SK-N-SH (cell line): ENCODE results near the gene C20orf141. TPM values are rescaled to one million over a fixed set of nuclear protein-coding genes. Genes with fewer than 3 reads are reported as not detected.

ENCODE experiments used
- CTCF ChIA-PET: fragments of 300-600, 350-600 bp; formaldehyde crosslinking; extraction: SDS; loops from one replicate; lab custom pipeline; 2021; lab: Yijun Ruan, JAX
- POLR2A ChIA-PET: fragments of 350-600 bp; sonication (Branson Sonifier 250); formaldehyde crosslinking; extraction: SDS; loops from one replicate; lab custom pipeline; 2020; ENCODE audit warnings: antibody characterized with exemption, inconsistent platforms; lab: Yijun Ruan, JAX
- DNase-seq: peaks from one replicate; pipeline ENCODE4 v3.0.0; 2012
- H2AFZ ChIP-seq: fragments of 200-600 bp; sonication (generic); 2 replicates; pipeline ENCODE4 v1.8.1; 2016; ENCODE audit warnings: antibody characterized with exemption, mild to moderate bottlenecking, low read depth
- H3F3A ChIP-seq: fragments of 200-600 bp; sonication (generic); replicated peaks from 2 replicates; pipeline ENCODE3; 2016; ENCODE audit warnings: antibody characterized with exemption, mild to moderate bottlenecking; ENCODE audit not compliant: insufficient read depth
- H3K27ac ChIP-seq, 2 experiments: fragments of 200-500 bp in 1 of 2; fragments of 200-600 bp in 1 of 2; sonication (Bioruptor generic) in 1 of 2; sonication (generic), shearing (Covaris generic) in 1 of 2; 2 replicates each; pipeline versions ENCODE4 v1.5.1 to v1.6.1; 2014 to 2016; ENCODE audit warnings: low read depth in 2 of 2, inconsistent platforms in 1 of 2, low read length in 1 of 2, mild to moderate bottlenecking in 1 of 2, mixed read lengths in 1 of 2
- H3K27me3 ChIP-seq: fragments of 200-600 bp; sonication (generic), shearing (Covaris generic); 2 replicates; pipeline ENCODE4 v1.6.1; 2016; ENCODE audit warnings: mixed run types; ENCODE audit not compliant: insufficient read depth
- H3K36me3 ChIP-seq, 2 experiments: fragments of 200-500 bp in 1 of 2; fragments of 200-600 bp in 1 of 2; sonication (Bioruptor generic) in 1 of 2; sonication (generic) in 1 of 2; replicated peaks in 1 of 2; 2 replicates each; pipeline versions ENCODE3 to v1.5.1; 2014 to 2016; ENCODE audit warnings: low read length in 1 of 2, mild to moderate bottlenecking in 1 of 2; ENCODE audit not compliant: insufficient read depth in 2 of 2, control insufficient read depth in 1 of 2
- H3K4me1 ChIP-seq, 2 experiments: fragments of 200-500 bp in 1 of 2; fragments of 200-600 bp in 1 of 2; sonication (Bioruptor generic) in 1 of 2; sonication (generic), shearing (Covaris generic) in 1 of 2; 2 replicates each; pipeline versions ENCODE4 v1.5.1 to v1.6.1; 2014 to 2016; ENCODE audit warnings: low read depth in 1 of 2, low read length in 1 of 2, mixed run types in 1 of 2; ENCODE audit not compliant: insufficient read depth in 2 of 2, control insufficient read depth in 1 of 2
- H3K4me2 ChIP-seq: fragments of 200-600 bp; sonication (generic), shearing (Covaris generic); 2 replicates; pipeline ENCODE4 v1.6.1; 2017; ENCODE audit warnings: mixed run types
- H3K4me3 ChIP-seq, 2 experiments: fragments of 200-500 bp in 1 of 2; fragments of 200-600 bp in 1 of 2; sonication (Bioruptor generic) in 1 of 2; sonication (generic), shearing (Covaris generic) in 1 of 2; 2 replicates each; pipeline versions ENCODE4 v1.5.1 to v1.8.1; 2014 to 2016; ENCODE audit warnings: low read depth in 2 of 2, inconsistent platforms in 1 of 2, low read length in 1 of 2, mild to moderate bottlenecking in 1 of 2, mixed read lengths in 1 of 2, moderate library complexity in 1 of 2
- H3K79me2 ChIP-seq: fragments of 200-600 bp; sonication (generic); 2 replicates; pipeline ENCODE4 v1.8.1; 2017; ENCODE audit warnings: mild to moderate bottlenecking; ENCODE audit not compliant: insufficient read depth
- H3K9ac ChIP-seq: fragments of 200-600 bp; sonication (generic); 2 replicates; pipeline ENCODE4 v1.6.1; 2017; ENCODE audit warnings: mixed run types
- H3K9me2 ChIP-seq: fragments of 200-600 bp; sonication (generic); 2 replicates; pipeline ENCODE4 v1.6.1; 2017; ENCODE audit warnings: mixed run types
- H3K9me3 ChIP-seq: fragments of 200-600 bp; sonication (generic); 2 replicates; pipeline ENCODE4 v1.6.1; 2017; ENCODE audit warnings: mixed run types, mild to moderate bottlenecking, moderate library complexity
- H4K20me1 ChIP-seq: fragments of 200-600 bp; sonication (generic); 2 replicates; pipeline ENCODE4 v1.6.1; 2017; ENCODE audit warnings: mild to moderate bottlenecking, mixed run types; ENCODE audit not compliant: insufficient read depth
- CHD2 ChIP-seq: fragments of 150-350 bp; IDR thresholded peaks from 2 replicates; pipeline ENCODE4 v1.6.1; 2018; ENCODE audit warnings: low read length; ENCODE audit not compliant: partially characterized antibody
- ELF1 ChIP-seq: IDR thresholded peaks from 2 replicates; pipeline ENCODE4 v1.4.0; 2012
- EP300 ChIP-seq, 2 experiments: IDR thresholded peaks; 2 replicates each; pipeline versions ENCODE4 v1.4.0 to v1.6.1; 2012; ENCODE audit warnings: borderline replicate concordance in 1 of 2, low read depth in 1 of 2, low read length in 1 of 2
- EZH2phosphoT487 ChIP-seq: fragments of 200-600 bp; sonication (generic); IDR thresholded peaks from 2 replicates; pipeline ENCODE4 v1.6.1; 2017; ENCODE audit warnings: low read depth, mixed run types, mild to moderate bottlenecking, antibody characterized with exemption, moderate library complexity, borderline replicate concordance
- FOSL2 ChIP-seq: IDR thresholded peaks from 2 replicates; pipeline ENCODE4 v1.4.0; 2012; ENCODE audit warnings: low read depth, mild to moderate bottlenecking, moderate library complexity, borderline replicate concordance
- FOXJ3 ChIP-seq: sonication (generic); formaldehyde crosslinking; IDR thresholded peaks from 2 replicates; pipeline ENCODE4 v1.5.1; 2020; ENCODE audit warnings: mild to moderate bottlenecking, missing genetic modification reagents
- FOXM1 ChIP-seq: IDR thresholded peaks from 2 replicates; pipeline ENCODE4 v1.4.0; 2012; ENCODE audit warnings: low read depth, mild to moderate bottlenecking
- GATA2 ChIP-seq: sonication (generic); formaldehyde crosslinking; IDR thresholded peaks from 2 replicates; pipeline ENCODE4 v1.5.0; 2020; ENCODE audit warnings: mild to moderate bottlenecking, missing genetic modification reagents
- MXI1 ChIP-seq: IDR thresholded peaks from 2 replicates; pipeline ENCODE4 v1.6.1; 2012; ENCODE audit warnings: mild to moderate bottlenecking, low read depth, low read length, improper control_type of control experiment
- NFIC ChIP-seq: IDR thresholded peaks from 2 replicates; pipeline ENCODE4 v1.4.0; 2012; ENCODE audit warnings: borderline replicate concordance
- NRF1 ChIP-seq: IDR thresholded peaks from 2 replicates; pipeline ENCODE4 v1.6.1; 2012; ENCODE audit warnings: low read depth, mild to moderate bottlenecking, low read length
- POLR2AphosphoS5 ChIP-seq: IDR thresholded peaks from 2 replicates; pipeline ENCODE4 v1.6.1; 2012; ENCODE audit warnings: low read depth, low read length
- RCOR1 ChIP-seq: fragments of 150-350 bp; IDR thresholded peaks from 2 replicates; pipeline ENCODE4 v1.6.1; 2017; ENCODE audit warnings: antibody characterized with exemption, low read length
- RXRA ChIP-seq: IDR thresholded peaks from 2 replicates; pipeline ENCODE4 v1.4.0; 2012; ENCODE audit warnings: low read depth, mild to moderate bottlenecking, borderline replicate concordance
- SMC3 ChIP-seq: IDR thresholded peaks from 2 replicates; pipeline ENCODE4 v1.6.1; 2012; ENCODE audit warnings: low read depth, low read length, improper control_type of control experiment
- TAF1 ChIP-seq: IDR thresholded peaks from 2 replicates; pipeline ENCODE4 v1.6.1; 2012; ENCODE audit warnings: low read depth, mild to moderate bottlenecking, low read length, moderate library complexity, borderline replicate concordance
- TCF12 ChIP-seq: IDR thresholded peaks from 2 replicates; pipeline ENCODE4 v1.4.0; 2012
- YY1 ChIP-seq: IDR thresholded peaks from 2 replicates; pipeline ENCODE4 v1.4.0; 2012; ENCODE audit warnings: low read depth, mild to moderate bottlenecking
- WGBS: methylation state at CpG from one replicate; pipeline ENCODE4 v1.1.6; 2017; ENCODE audit warnings: low lambda C conversion rate; 5-methylcytosine and 5-hydroxymethylcytosine counted together
- polyA plus RNA-seq, 3 experiments: library from polyadenylated mRNA; depleted of rRNA; stranded (reverse); fragments of >200 nt; gene quantifications; 2 replicates each; pipeline ENCODE4 v1.2.3, GENCODE V29; 2012
- TF ChIP-seq, protein P1 (sequence below): fragments of 150-350 bp; IDR thresholded peaks from 2 replicates; pipeline ENCODE4 v1.6.1; 2016; ENCODE audit warnings: mild to moderate bottlenecking, low read depth, low read length
- TF ChIP-seq, protein P2 (sequence below): IDR thresholded peaks from 2 replicates; pipeline ENCODE4 v1.6.1; 2012; ENCODE audit warnings: mild to moderate bottlenecking, low read depth, low read length, moderate library complexity
- TF ChIP-seq, protein P3 (sequence below): IDR thresholded peaks from 2 replicates; pipeline ENCODE4 v1.4.0; 2012; ENCODE audit warnings: low read depth

The C20orf141 gene
- polyA plus RNA-seq, 1 of the 3 experiments (the other 2 are of a cell fraction): 1.2 TPM

DNA sequence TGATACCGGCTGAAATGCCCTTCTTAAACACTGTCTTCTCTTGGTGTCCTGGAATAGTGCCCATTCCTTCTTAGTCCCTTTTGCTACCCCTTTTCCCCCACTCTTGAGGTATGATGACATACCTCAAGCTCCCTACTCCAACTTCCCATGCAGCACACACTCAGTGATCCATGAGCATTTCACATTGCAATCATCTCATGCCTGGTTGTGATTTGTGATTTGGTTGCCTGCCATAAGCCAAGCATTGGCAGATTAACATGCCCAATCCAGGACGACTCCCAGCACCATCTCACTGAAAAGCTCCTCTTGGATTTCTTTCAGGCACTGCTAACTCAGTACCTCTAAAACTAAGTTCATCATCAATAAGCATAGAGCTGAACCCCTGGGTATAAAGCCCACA is 43.8 kb downstream of the C20orf141 start:
- Histone ChIP-seq H3F3A (no peaks in the 10 kb centered on the region), H4K20me1 (no peaks in the 10 kb centered on the region), H3K27ac (no peak overlapping the region), H3K9me3 (no peaks in the 10 kb centered on the region), H3K79me2 (peaks cover 14% of the 10 kb centered on the region; the same call in 1 of the 2 replicates), H3K4me1 (no peaks in the 10 kb centered on the region), H3K9ac (no peak overlapping the region), H3K36me3 (peaks cover 0 to 25% of the 10 kb centered on the region in 2 experiments), H2AFZ (no peak overlapping the region), H3K27me3 (no peaks in the 10 kb centered on the region), H3K4me3 (no peak overlapping the region), H3K4me2 (no peak overlapping the region), H3K9me2 (no peaks in the 10 kb centered on the region)
- TF ChIP-seq NRF1 (no peak), SMC3 (no peak), EP300 (IDR thresholded peaks at IDR 0.05; ENCODE audit: borderline replicate concordance in 1 of 2, low read depth in 1 of 2, low read length in 1 of 2) (no peak), TAF1 (no peak), MXI1 (no peak), FOSL2 (no peak), RXRA (no peak), NFIC (no peak), POLR2AphosphoS5 (no peak), GATA2 (CRISPR knock-in tag) (no peak), FOXM1 (no peak), TCF12 (no peak), EZH2phosphoT487 (no peak), RCOR1 (no peak), ELF1 (no peak)
- TF ChIP-seq, protein P1, sequence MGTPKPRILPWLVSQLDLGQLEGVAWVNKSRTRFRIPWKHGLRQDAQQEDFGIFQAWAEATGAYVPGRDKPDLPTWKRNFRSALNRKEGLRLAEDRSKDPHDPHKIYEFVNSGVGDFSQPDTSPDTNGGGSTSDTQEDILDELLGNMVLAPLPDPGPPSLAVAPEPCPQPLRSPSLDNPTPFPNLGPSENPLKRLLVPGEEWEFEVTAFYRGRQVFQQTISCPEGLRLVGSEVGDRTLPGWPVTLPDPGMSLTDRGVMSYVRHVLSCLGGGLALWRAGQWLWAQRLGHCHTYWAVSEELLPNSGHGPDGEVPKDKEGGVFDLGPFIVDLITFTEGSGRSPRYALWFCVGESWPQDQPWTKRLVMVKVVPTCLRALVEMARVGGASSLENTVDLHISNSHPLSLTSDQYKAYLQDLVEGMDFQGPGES: no peak
- WGBS: 100% methylated on average over 2 of the region's 2 CpGs
- no peak for DNase-seq
- ChIA-PET POLR2A (no interaction called here), CTCF (interaction anchor here (2.1 kb wide), 1 partner anchor 9 kb away, joined by 8 read pairs; no protein-coding TSS in a partner anchor)

DNA sequence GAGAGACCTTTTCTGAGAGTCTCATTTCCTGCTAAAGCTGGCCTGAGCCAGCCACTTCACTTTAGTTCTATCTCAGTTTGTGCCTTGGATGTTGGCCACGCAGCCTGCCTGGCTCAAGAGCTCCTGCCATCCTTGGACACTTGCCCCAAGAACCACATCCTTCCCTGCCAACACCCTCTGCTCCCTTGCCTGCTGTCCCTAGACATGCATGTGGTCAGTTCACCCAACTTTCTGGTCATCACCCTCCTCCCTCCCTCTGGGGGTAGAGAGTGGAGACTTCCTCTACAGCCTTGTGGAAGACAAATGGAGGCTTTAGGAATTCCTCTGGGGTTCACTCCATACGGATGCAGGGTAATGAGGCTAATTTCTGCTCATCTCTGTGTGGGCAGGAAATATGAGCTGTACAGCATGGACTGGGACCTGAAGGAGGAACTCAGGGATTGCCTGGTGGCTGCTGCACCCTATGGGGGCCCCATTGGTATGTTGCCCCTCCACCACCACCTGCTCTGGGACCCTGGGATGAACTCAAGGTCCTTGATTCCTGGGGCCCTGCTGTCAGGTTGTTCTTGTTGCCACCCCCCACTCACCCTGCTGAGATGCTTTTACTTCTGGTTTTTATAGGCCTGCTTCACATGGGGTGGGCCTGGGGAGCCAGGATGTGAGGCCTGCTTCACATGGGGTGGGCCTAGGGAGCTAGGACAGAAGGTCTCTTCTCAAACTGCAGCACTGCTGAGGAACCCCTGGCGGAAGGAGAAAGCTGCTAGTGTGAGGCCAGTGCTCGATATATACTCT is 44.7 kb downstream of the C20orf141 start:
- H3K4me1 ChIP-seq: no peaks in the 10 kb centered on the region
- H3K9ac ChIP-seq: no peak overlapping the region
- peaks cover 14% of the 10 kb centered on the region; the same call in 1 of the 2 replicates for H3K79me2 ChIP-seq
- H3K36me3 ChIP-seq: peaks cover 0 to 33% of the 10 kb centered on the region in 2 experiments
- POLR2A ChIA-PET: no interaction called here
- no peaks in the 10 kb centered on the region for H3F3A ChIP-seq
- no peak overlapping the region for H3K27ac ChIP-seq
- H3K4me3 ChIP-seq: no peak overlapping the region
- CTCF ChIA-PET: interaction anchor here (1.1 to 2.1 kb wide), 2 partner anchors 7 to 10 kb away, joined by 4 to 8 read pairs; no protein-coding TSS in a partner anchor
- H2AFZ ChIP-seq: no peak overlapping the region
- no peak overlapping the region for H3K4me2 ChIP-seq
- no peaks in the 10 kb centered on the region for H3K9me3 ChIP-seq
- no peaks in the 10 kb centered on the region for H4K20me1 ChIP-seq
- 90% methylated on average over 4 of the region's 4 CpGs for WGBS
- no peak for DNase-seq
- H3K27me3 ChIP-seq: no peaks in the 10 kb centered on the region
- no peaks in the 10 kb centered on the region for H3K9me2 ChIP-seq
- TF ChIP-seq RXRA: no peak
- TF ChIP-seq YY1: no peak
- TF ChIP-seq MXI1: no peak
- no peak for TF ChIP-seq ELF1
- TF ChIP-seq, protein P1: no peak
- TF ChIP-seq, protein P2, sequence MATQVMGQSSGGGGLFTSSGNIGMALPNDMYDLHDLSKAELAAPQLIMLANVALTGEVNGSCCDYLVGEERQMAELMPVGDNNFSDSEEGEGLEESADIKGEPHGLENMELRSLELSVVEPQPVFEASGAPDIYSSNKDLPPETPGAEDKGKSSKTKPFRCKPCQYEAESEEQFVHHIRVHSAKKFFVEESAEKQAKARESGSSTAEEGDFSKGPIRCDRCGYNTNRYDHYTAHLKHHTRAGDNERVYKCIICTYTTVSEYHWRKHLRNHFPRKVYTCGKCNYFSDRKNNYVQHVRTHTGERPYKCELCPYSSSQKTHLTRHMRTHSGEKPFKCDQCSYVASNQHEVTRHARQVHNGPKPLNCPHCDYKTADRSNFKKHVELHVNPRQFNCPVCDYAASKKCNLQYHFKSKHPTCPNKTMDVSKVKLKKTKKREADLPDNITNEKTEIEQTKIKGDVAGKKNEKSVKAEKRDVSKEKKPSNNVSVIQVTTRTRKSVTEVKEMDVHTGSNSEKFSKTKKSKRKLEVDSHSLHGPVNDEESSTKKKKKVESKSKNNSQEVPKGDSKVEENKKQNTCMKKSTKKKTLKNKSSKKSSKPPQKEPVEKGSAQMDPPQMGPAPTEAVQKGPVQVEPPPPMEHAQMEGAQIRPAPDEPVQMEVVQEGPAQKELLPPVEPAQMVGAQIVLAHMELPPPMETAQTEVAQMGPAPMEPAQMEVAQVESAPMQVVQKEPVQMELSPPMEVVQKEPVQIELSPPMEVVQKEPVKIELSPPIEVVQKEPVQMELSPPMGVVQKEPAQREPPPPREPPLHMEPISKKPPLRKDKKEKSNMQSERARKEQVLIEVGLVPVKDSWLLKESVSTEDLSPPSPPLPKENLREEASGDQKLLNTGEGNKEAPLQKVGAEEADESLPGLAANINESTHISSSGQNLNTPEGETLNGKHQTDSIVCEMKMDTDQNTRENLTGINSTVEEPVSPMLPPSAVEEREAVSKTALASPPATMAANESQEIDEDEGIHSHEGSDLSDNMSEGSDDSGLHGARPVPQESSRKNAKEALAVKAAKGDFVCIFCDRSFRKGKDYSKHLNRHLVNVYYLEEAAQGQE: no peak
- TF ChIP-seq CHD2: no peak
- no peak for TF ChIP-seq GATA2 (CRISPR knock-in tag)
- no peak for TF ChIP-seq FOXJ3 (CRISPR knock-in tag)
- TF ChIP-seq, protein P3, sequence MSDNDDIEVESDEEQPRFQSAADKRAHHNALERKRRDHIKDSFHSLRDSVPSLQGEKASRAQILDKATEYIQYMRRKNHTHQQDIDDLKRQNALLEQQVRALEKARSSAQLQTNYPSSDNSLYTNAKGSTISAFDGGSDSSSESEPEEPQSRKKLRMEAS: no peak
- TF ChIP-seq RCOR1: no peak
- no peak for TF ChIP-seq NRF1
- no peak for TF ChIP-seq SMC3
